ENCODE data around the gene CENPO. TPM values are rescaled to one million over a fixed set of nuclear protein-coding genes. Genes with fewer than 3 reads are reported as not detected.

The CENPO gene
- total RNA-seq, 1 experiment from 2014 or later: 38.6 TPM

- ChIA-PET CTCF (no interaction called here), POLR2A (interaction anchor here (0.6 kb wide), 1 partner anchor 775 kb away, joined by 7 read pairs; no protein-coding TSS in a partner anchor)
- Mint-ChIP-seq H3K4me1 (no peaks in the 10 kb centered on the region), H3K27me3 (ENCODE audit: low read depth) (no peaks in the 10 kb centered on the region), H3K36me3 (peaks cover 8% of the 10 kb centered on the region), H3K9me3 (no peaks in the 10 kb centered on the region), H3K4me3 (no peak overlapping the region), H3K27ac (no peak overlapping the region)
- DNase-seq (ENCODE audit: low spot score) (no peak), ATAC-seq (no peak)
- TF ChIP-seq ZNF281 (CRISPR knock-in tag; IDR thresholded peaks at IDR 0.05) (no peak), HMGA2 (CRISPR knock-in tag; IDR thresholded peaks at IDR 0.05) (no peak), ZNF532 (CRISPR knock-in tag; IDR thresholded peaks at IDR 0.05; ENCODE audit: borderline replicate concordance) (no peak), NFATC4 (CRISPR knock-in tag; IDR thresholded peaks at IDR 0.05) (no peak)
Measured at GRCh38 chr2:24756789-24757188, 36.4 kb upstream of the CENPO start.

- TF ChIP-seq ELF4 (CRISPR knock-in tag; IDR thresholded peaks at IDR 0.05; ENCODE audit: low read depth) (no peak), ZNF281 (CRISPR knock-in tag; IDR thresholded peaks at IDR 0.05) (no peak), ATF1 (CRISPR knock-in tag; IDR thresholded peaks at IDR 0.05) (no peak), SP1 (CRISPR knock-in tag; conservative IDR thresholded peaks at IDR 0.05) (no peak)
- ChIA-PET POLR2A (no interaction called here), CTCF (no interaction called here)
- Mint-ChIP-seq H3K4me1 (no peaks in the 10 kb centered on the region), H3K36me3 (peaks cover 17% of the 10 kb centered on the region), H3K27me3 (ENCODE audit: low read depth) (no peaks in the 10 kb centered on the region), H3K9me3 (no peaks in the 10 kb centered on the region), H3K4me3 (no peak overlapping the region), H3K27ac (no peak overlapping the region)
- DNase-seq (ENCODE audit: low spot score) (no peak), ATAC-seq (no peak)
Measured at GRCh38 chr2:24761866-24762265, 31.4 kb upstream of the CENPO start.

- ChIA-PET POLR2A (interaction anchor here (0.5 kb wide), 1 partner anchor 137 kb away, joined by 3 read pairs; no protein-coding TSS in a partner anchor), CTCF (no interaction called here)
- no peak overlapping the region; the same call in 1 of the 2 replicates for H3K27ac Mint-ChIP-seq
- H3K9me3 Mint-ChIP-seq: no peaks in the 10 kb centered on the region
- no peaks in the 10 kb centered on the region for H3K27me3 Mint-ChIP-seq (ENCODE audit: low read depth)
- peaks cover 17% of the 10 kb centered on the region for H3K36me3 Mint-ChIP-seq
- H3K4me3 Mint-ChIP-seq: no peak overlapping the region
- DNase-seq (ENCODE audit: low spot score): no peak
- H3K4me1 Mint-ChIP-seq: no peaks in the 10 kb centered on the region
- no peak for ATAC-seq
- TF ChIP-seq IRF1 (CRISPR knock-in tag; IDR thresholded peaks at IDR 0.05) (no peak), HMGXB4 (CRISPR knock-in tag; IDR thresholded peaks at IDR 0.05) (no peak), USF2 (CRISPR knock-in tag; IDR thresholded peaks at IDR 0.05) (no peak), CTCF (IDR thresholded peaks at IDR 0.05) (no peak)
Measured at GRCh38 chr2:24762518-24762917, 30.7 kb upstream of the CENPO start.
